MM.1S (cell line): ENCODE measurements around the gene TANGO2.

Experiments used
- CTCF ChIP-seq: fragments of 300-600 bp; sonication (generic); IDR thresholded peaks from 2 replicates; pipeline ENCODE4 v1.5.1; 2016; ENCODE audit warnings: antibody characterized with exemption, low read length, mixed read lengths
- EZH2phosphoT487 ChIP-seq: fragments of 300-600 bp; sonication (generic); IDR thresholded peaks from 2 replicates; pipeline ENCODE4 v1.6.1; 2018; ENCODE audit warnings: antibody characterized with exemption, low read length

- TF ChIP-seq CTCF (no peak), EZH2phosphoT487 (no peak)
Measured at GRCh38 chr22:20004464-20004863, 16.4 kb upstream of the TANGO2 start.
